SK-N-SH treated with all-trans-retinoic acid at 6 μM for 48 hours (cell line): ENCODE data around the gene PADI3.

ENCODE experiments used
- ATAC-seq: fragments of 200-7000 bp; cut with Tn5 transposase; 3 replicates; pipeline ENCODE4 v1.9.1; 2020; ENCODE audit warnings: mild to moderate bottlenecking, moderate library complexity
- ARNTL ChIP-seq: fragments of 450-650 bp; formaldehyde crosslinking; IDR thresholded peaks from 2 replicates; pipeline ENCODE4 v1.5.0; 2020; ENCODE audit warnings: low read depth, mild to moderate bottlenecking, moderate library complexity, borderline replicate concordance
- BACH2 ChIP-seq: fragments of 250-450 bp; sonication (Bioruptor Pico); IDR thresholded peaks from 2 replicates; pipeline ENCODE4 v1.9.0; 2021; ENCODE audit warnings: mild to moderate bottlenecking, borderline replicate concordance
- CSRNP3 ChIP-seq: fragments of 250-450 bp; sonication (Bioruptor Pico); IDR thresholded peaks from 2 replicates; pipeline ENCODE4 v1.5.1; 2021; ENCODE audit warnings: mild to moderate bottlenecking, moderate library complexity
- ESRRG ChIP-seq: fragments of 250-450 bp; sonication (Bioruptor Pico); IDR thresholded peaks from 2 replicates; pipeline ENCODE4 v1.6.1; 2021; ENCODE audit warnings: mild to moderate bottlenecking
- GLIS3 ChIP-seq: fragments of 250-450 bp; sonication (Bioruptor Pico); IDR thresholded peaks from 2 replicates; pipeline ENCODE4 v1.5.0; 2020; ENCODE audit warnings: mild to moderate bottlenecking, moderate library complexity
- ISL1 ChIP-seq: fragments of 250-450 bp; sonication (Bioruptor Pico); IDR thresholded peaks from 2 replicates; pipeline ENCODE4 v2.1.2; 2022; ENCODE audit warnings: mild to moderate bottlenecking, moderate library complexity
- OSR1 ChIP-seq: fragments of 250-450 bp; sonication (Bioruptor Pico); IDR thresholded peaks from 2 replicates; pipeline ENCODE4 v1.8.0; 2022; ENCODE audit warnings: moderate library complexity, mild to moderate bottlenecking, inconsistent platforms
- POU6F1 ChIP-seq: fragments of 250-450 bp; sonication (Bioruptor Pico); IDR thresholded peaks from 2 replicates; pipeline ENCODE4 v1.8.0; 2021; ENCODE audit warnings: low read depth, mild to moderate bottlenecking, moderate library complexity, borderline replicate concordance
- PPARA ChIP-seq: fragments of 250-450 bp; sonication (Bioruptor Pico); IDR thresholded peaks from 2 replicates; pipeline ENCODE4 v1.5.0; 2020; ENCODE audit warnings: mild to moderate bottlenecking, borderline replicate concordance
- RARB ChIP-seq: fragments of 250-450 bp; sonication (Bioruptor Pico); IDR thresholded peaks from 2 replicates; pipeline ENCODE4 v1.8.0; 2021; ENCODE audit warnings: mild to moderate bottlenecking, moderate library complexity
- SNAI2 ChIP-seq: fragments of 250-450 bp; sonication (Bioruptor Pico); IDR thresholded peaks from 2 replicates; pipeline ENCODE4 v1.5.0; 2020; ENCODE audit warnings: mild to moderate bottlenecking, moderate library complexity
- TCF4 ChIP-seq: fragments of 250-450 bp; sonication (Bioruptor Pico); IDR thresholded peaks from 2 replicates; pipeline ENCODE4 v1.8.0; 2021; ENCODE audit warnings: mild to moderate bottlenecking, moderate library complexity, borderline replicate concordance
- TSHZ2 ChIP-seq: fragments of 250-450 bp; sonication (Bioruptor Pico); IDR thresholded peaks from 2 replicates; pipeline ENCODE4 v1.5.0; 2020; ENCODE audit warnings: mild to moderate bottlenecking, moderate library complexity
- ZC3H10 ChIP-seq: fragments of 250-450 bp; sonication (Bioruptor Pico); IDR thresholded peaks from 2 replicates; pipeline ENCODE4 v1.5.1; 2021; ENCODE audit warnings: mild to moderate bottlenecking, moderate library complexity
- ZFP3 ChIP-seq: fragments of 250-450 bp; sonication (Bioruptor Pico); IDR thresholded peaks from 2 replicates; pipeline ENCODE4 v1.5.0; 2020; ENCODE audit warnings: mild to moderate bottlenecking, moderate library complexity
- ZFP30 ChIP-seq: fragments of 450-650 bp; formaldehyde crosslinking; IDR thresholded peaks from 2 replicates; pipeline ENCODE4 v1.5.0; 2022; ENCODE audit warnings: mild to moderate bottlenecking, moderate library complexity
- ZNF565 ChIP-seq: fragments of 450-650 bp; formaldehyde crosslinking; conservative IDR thresholded peaks from 2 replicates; pipeline ENCODE4 v1.5.0; 2020; ENCODE audit warnings: low read depth, mild to moderate bottlenecking, moderate library complexity
- ZNF70 ChIP-seq: fragments of 450-650 bp; formaldehyde crosslinking; IDR thresholded peaks from 2 replicates; pipeline ENCODE4 v1.5.0; 2020; ENCODE audit warnings: mild to moderate bottlenecking, moderate library complexity
- ZNF8 ChIP-seq: fragments of 450-650 bp; formaldehyde crosslinking; IDR thresholded peaks from 2 replicates; pipeline ENCODE4 v1.5.0; 2020; ENCODE audit warnings: mild to moderate bottlenecking, moderate library complexity
- TF ChIP-seq, protein P1 (sequence below): fragments of 250-450 bp; sonication (Bioruptor Pico); IDR thresholded peaks from 2 replicates; pipeline ENCODE4 v1.5.1; 2020; ENCODE audit warnings: low read depth, mild to moderate bottlenecking, moderate library complexity
- TF ChIP-seq, protein P2 (sequence below): fragments of 250-450 bp; sonication (Bioruptor Pico); IDR thresholded peaks from 2 replicates; pipeline ENCODE4 v1.8.0; 2020; ENCODE audit warnings: mild to moderate bottlenecking, moderate library complexity, borderline replicate concordance

The PADI3 gene

DNA sequence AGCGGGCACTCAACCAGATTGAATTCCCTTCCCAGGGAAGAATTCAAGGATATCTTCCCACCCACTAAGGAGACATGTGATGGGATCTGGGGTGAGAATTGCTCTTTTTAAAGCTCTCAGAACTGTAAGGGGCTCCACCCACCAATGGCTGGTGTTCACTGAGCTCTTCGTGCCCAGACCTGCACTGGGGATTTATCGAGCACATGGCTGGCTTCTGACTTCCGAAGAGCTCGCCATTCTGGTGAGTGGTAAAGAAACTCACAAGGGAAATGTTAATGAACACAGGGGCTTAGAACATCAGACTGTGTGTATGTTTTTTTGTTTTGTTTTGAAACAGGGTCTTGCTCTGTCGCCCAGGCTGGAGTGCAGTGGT lies 9.8 kb downstream of the PADI3 start:
- ATAC-seq: no peak
- TF ChIP-seq BACH2 (CRISPR knock-in tag) (no peak), GLIS3 (no peak), ZC3H10 (no peak), TCF4 (no peak), CSRNP3 (no peak), ISL1 (CRISPR knock-in tag) (no peak), OSR1 (no peak), ZNF8 (CRISPR knock-in tag) (no peak), RARB (no peak), TSHZ2 (CRISPR knock-in tag) (no peak), ZFP30 (CRISPR knock-in tag) (no peak), PPARA (CRISPR knock-in tag) (no peak), ZFP3 (no peak), ZNF70 (CRISPR knock-in tag) (no peak), POU6F1 (CRISPR knock-in tag) (no peak), ZNF565 (CRISPR knock-in tag) (no peak), SNAI2 (CRISPR knock-in tag) (no peak)
- TF ChIP-seq, protein P1, sequence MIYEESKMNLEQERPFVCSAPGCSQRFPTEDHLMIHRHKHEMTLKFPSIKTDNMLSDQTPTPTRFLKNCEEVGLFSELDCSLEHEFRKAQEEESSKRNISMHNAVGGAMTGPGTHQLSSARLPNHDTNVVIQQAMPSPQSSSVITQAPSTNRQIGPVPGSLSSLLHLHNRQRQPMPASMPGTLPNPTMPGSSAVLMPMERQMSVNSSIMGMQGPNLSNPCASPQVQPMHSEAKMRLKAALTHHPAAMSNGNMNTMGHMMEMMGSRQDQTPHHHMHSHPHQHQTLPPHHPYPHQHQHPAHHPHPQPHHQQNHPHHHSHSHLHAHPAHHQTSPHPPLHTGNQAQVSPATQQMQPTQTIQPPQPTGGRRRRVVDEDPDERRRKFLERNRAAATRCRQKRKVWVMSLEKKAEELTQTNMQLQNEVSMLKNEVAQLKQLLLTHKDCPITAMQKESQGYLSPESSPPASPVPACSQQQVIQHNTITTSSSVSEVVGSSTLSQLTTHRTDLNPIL: no peak
- TF ChIP-seq, protein P2, sequence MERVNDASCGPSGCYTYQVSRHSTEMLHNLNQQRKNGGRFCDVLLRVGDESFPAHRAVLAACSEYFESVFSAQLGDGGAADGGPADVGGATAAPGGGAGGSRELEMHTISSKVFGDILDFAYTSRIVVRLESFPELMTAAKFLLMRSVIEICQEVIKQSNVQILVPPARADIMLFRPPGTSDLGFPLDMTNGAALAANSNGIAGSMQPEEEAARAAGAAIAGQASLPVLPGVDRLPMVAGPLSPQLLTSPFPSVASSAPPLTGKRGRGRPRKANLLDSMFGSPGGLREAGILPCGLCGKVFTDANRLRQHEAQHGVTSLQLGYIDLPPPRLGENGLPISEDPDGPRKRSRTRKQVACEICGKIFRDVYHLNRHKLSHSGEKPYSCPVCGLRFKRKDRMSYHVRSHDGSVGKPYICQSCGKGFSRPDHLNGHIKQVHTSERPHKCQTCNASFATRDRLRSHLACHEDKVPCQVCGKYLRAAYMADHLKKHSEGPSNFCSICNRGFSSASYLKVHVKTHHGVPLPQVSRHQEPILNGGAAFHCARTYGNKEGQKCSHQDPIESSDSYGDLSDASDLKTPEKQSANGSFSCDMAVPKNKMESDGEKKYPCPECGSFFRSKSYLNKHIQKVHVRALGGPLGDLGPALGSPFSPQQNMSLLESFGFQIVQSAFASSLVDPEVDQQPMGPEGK: no peak

GRCh38 chr1:17259233-17259873 lies 10.5 kb downstream of the PADI3 start:
- no peak for ATAC-seq
- TF ChIP-seq ZFP30 (CRISPR knock-in tag): no peak
- TF ChIP-seq ZNF70 (CRISPR knock-in tag): no peak
- TF ChIP-seq TSHZ2 (CRISPR knock-in tag): no peak

DNA sequence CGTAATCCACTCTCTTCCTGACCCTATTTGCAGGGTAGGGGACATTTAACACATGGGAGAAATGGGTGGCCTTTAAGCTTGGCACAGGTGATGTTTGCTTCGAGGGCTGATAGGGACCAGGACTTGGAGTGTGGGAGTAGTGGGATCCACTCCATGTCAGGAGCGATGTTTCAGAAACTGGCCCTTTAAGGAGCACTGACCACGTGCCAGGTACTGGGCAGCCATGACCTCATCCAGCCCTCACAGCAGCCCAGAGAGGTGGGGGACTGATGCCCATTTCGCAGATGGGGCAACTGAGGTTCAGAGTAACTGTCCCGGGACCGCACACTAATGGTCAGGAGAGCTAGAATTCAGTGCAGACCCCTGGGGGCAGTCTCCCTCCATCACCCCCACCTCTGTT lies 11.4 kb downstream of the PADI3 start:
- no peak for ATAC-seq
- no peak for TF ChIP-seq ARNTL
- TF ChIP-seq GLIS3: no peak
- no peak for TF ChIP-seq CSRNP3
- TF ChIP-seq BACH2 (CRISPR knock-in tag): no peak
- no peak for TF ChIP-seq ZNF8 (CRISPR knock-in tag)
- no peak for TF ChIP-seq PPARA (CRISPR knock-in tag)
- TF ChIP-seq, protein P1: no peak
- TF ChIP-seq OSR1: no peak
- TF ChIP-seq ESRRG: no peak
